ENCODE data around the gene HTR2A. TPM values are rescaled to one million over a fixed set of nuclear protein-coding genes. Genes with fewer than 3 reads are reported as not detected.

Gene HTR2A
- polyA plus RNA-seq, 1 of the 3 experiments (the other 2 are of a cell fraction): 0.33 TPM

- WGBS (ENCODE audit: low lambda C conversion rate): 50% methylated on average over 2 of the region's 2 CpGs
- Histone ChIP-seq H3K9ac (no peak overlapping the region), H3K9me3 (no peaks in the 10 kb centered on the region), H3K4me1 (ENCODE audit: control insufficient read depth in 1 of 2, insufficient read depth in 2 of 2, low read depth in 1 of 2, low read length in 1 of 2) (no peaks in the 10 kb centered on the region; a peak in 2 of 4 replicates), H3K36me3 (replicated peaks in 1 of 2; ENCODE audit: control insufficient read depth in 1 of 2, insufficient read depth in 2 of 2, low read length in 1 of 2) (no peaks in the 10 kb centered on the region), H4K20me1 (ENCODE audit: insufficient read depth) (no peaks in the 10 kb centered on the region), H3F3A (replicated peaks; ENCODE audit: insufficient read depth) (no peaks in the 10 kb centered on the region), H3K4me2 (no peak overlapping the region), H2AFZ (ENCODE audit: low read depth) (no peak overlapping the region), H3K4me3 (ENCODE audit: low read depth in 2 of 2, low read length in 1 of 2) (no peak overlapping the region), H3K27me3 (ENCODE audit: insufficient read depth) (no peaks in the 10 kb centered on the region), H3K9me2 (no peaks in the 10 kb centered on the region), H3K27ac (ENCODE audit: low read depth in 2 of 2, low read length in 1 of 2) (no peak overlapping the region), H3K79me2 (ENCODE audit: insufficient read depth) (no peaks in the 10 kb centered on the region)
- ChIA-PET CTCF (interaction anchor here (1.6 to 5.0 kb wide), 3 partner anchors 15 to 127 kb away, joined by 4 to 30 read pairs (median 4); no protein-coding TSS in a partner anchor), POLR2A (no interaction called here)
- DNase-seq: no peak
- TF ChIP-seq TEAD4 (IDR thresholded peaks at IDR 0.05; ENCODE audit: borderline replicate concordance, insufficient read depth) (no peak), RAD21 (IDR thresholded peaks at IDR 0.05; ENCODE audit: low read length) (no peak), FOXM1 (IDR thresholded peaks at IDR 0.05; ENCODE audit: low read depth) (no peak), SIN3A (IDR thresholded peaks at IDR 0.05; ENCODE audit: borderline replicate concordance, low read depth, low read length) (no peak)
These were observed 50.1 kb downstream of the HTR2A start for GRCh38 chr13:46846726-46847125.

- POLR2A ChIA-PET: no interaction called here
- no peaks in the 10 kb centered on the region for H4K20me1 ChIP-seq (ENCODE audit: insufficient read depth)
- no peak overlapping the region for H3K9ac ChIP-seq
- H3K36me3 ChIP-seq (replicated peaks in 1 of 2; ENCODE audit: control insufficient read depth in 1 of 2, insufficient read depth in 2 of 2, low read length in 1 of 2): no peaks in the 10 kb centered on the region
- no peaks in the 10 kb centered on the region for H3K9me2 ChIP-seq
- H3F3A ChIP-seq (replicated peaks; ENCODE audit: insufficient read depth): no peaks in the 10 kb centered on the region
- H3K27ac ChIP-seq (ENCODE audit: low read depth in 2 of 2, low read length in 1 of 2): no peak overlapping the region
- H3K4me1 ChIP-seq (ENCODE audit: control insufficient read depth in 1 of 2, insufficient read depth in 2 of 2, low read depth in 1 of 2, low read length in 1 of 2): no peaks in the 10 kb centered on the region; a peak in 2 of 4 replicates
- H3K9me3 ChIP-seq: no peaks in the 10 kb centered on the region
- CTCF ChIA-PET: interaction anchor here (0.9 kb wide), 1 partner anchor 14 kb away, joined by 4 read pairs; no protein-coding TSS in a partner anchor
- H3K4me2 ChIP-seq: no peak overlapping the region
- H2AFZ ChIP-seq (ENCODE audit: low read depth): no peak overlapping the region
- WGBS (ENCODE audit: low lambda C conversion rate): 58% methylated on average over 2 of the region's 2 CpGs
- no peak overlapping the region for H3K4me3 ChIP-seq (ENCODE audit: low read depth in 2 of 2, low read length in 1 of 2)
- DNase-seq: no peak
- H3K79me2 ChIP-seq (ENCODE audit: insufficient read depth): no peaks in the 10 kb centered on the region
- H3K27me3 ChIP-seq (ENCODE audit: insufficient read depth): no peaks in the 10 kb centered on the region
- no peak for TF ChIP-seq TEAD4 (IDR thresholded peaks at IDR 0.05; ENCODE audit: borderline replicate concordance, insufficient read depth)
- no peak for TF ChIP-seq TAF1 (IDR thresholded peaks at IDR 0.05; ENCODE audit: borderline replicate concordance, low read depth, low read length)
- TF ChIP-seq PBX3 (IDR thresholded peaks at IDR 0.05): no peak
These were observed 51.7 kb downstream of the HTR2A start for GRCh38 chr13:46845146-46845545.

- Histone ChIP-seq H3K27me3 (ENCODE audit: insufficient read depth) (no peaks in the 10 kb centered on the region), H3K9me2 (no peaks in the 10 kb centered on the region), H3K4me2 (no peak overlapping the region), H3K79me2 (ENCODE audit: insufficient read depth) (no peaks in the 10 kb centered on the region), H3K27ac (ENCODE audit: low read depth in 2 of 2, low read length in 1 of 2) (no peak overlapping the region), H3K9me3 (no peaks in the 10 kb centered on the region), H3K4me1 (ENCODE audit: control insufficient read depth in 1 of 2, insufficient read depth in 2 of 2, low read depth in 1 of 2, low read length in 1 of 2) (no peaks in the 10 kb centered on the region; a peak in 2 of 4 replicates), H3K36me3 (replicated peaks in 1 of 2; ENCODE audit: control insufficient read depth in 1 of 2, insufficient read depth in 2 of 2, low read length in 1 of 2) (no peaks in the 10 kb centered on the region), H4K20me1 (ENCODE audit: insufficient read depth) (no peaks in the 10 kb centered on the region), H3K9ac (no peak overlapping the region), H2AFZ (ENCODE audit: low read depth) (peak overlapping the region; percentile 52; the same call in 1 of the 2 replicates), H3K4me3 (ENCODE audit: low read depth in 2 of 2, low read length in 1 of 2) (no peak overlapping the region), H3F3A (replicated peaks; ENCODE audit: insufficient read depth) (no peaks in the 10 kb centered on the region)
- no peak for DNase-seq
- ChIA-PET CTCF (interaction anchor here (0.7 to 0.9 kb wide), 2 partner anchors 13 to 56 kb away, joined by 3 to 4 read pairs; no protein-coding TSS in a partner anchor), POLR2A (no interaction called here)
- TF ChIP-seq RXRA (IDR thresholded peaks at IDR 0.05; ENCODE audit: borderline replicate concordance, low read depth): no peak
- TF ChIP-seq GATA2 (CRISPR knock-in tag; IDR thresholded peaks at IDR 0.05): no peak
- TF ChIP-seq GABPA (IDR thresholded peaks at IDR 0.05; ENCODE audit: low read depth): no peak
- no peak for TF ChIP-seq NFIC (IDR thresholded peaks at IDR 0.05; ENCODE audit: borderline replicate concordance)
- TF ChIP-seq CHD2 (IDR thresholded peaks at IDR 0.05; ENCODE audit: low read length, partially characterized antibody): no peak
- TF ChIP-seq MEF2A (IDR thresholded peaks at IDR 0.05; ENCODE audit: borderline replicate concordance, low read depth): no peak
- TF ChIP-seq SIN3A (IDR thresholded peaks at IDR 0.05; ENCODE audit: borderline replicate concordance, low read depth, low read length): no peak
- TF ChIP-seq REST (IDR thresholded peaks at IDR 0.05; ENCODE audit: low read depth, low read length): no peak
- TF ChIP-seq TCF12 (IDR thresholded peaks at IDR 0.05): no peak
- TF ChIP-seq EP300 (IDR thresholded peaks at IDR 0.05; ENCODE audit: borderline replicate concordance in 1 of 2, low read depth in 1 of 2, low read length in 1 of 2): no peak
- no peak for TF ChIP-seq CTCF (IDR thresholded peaks at IDR 0.05)
- no peak for TF ChIP-seq YY1 (IDR thresholded peaks at IDR 0.05; ENCODE audit: low read depth)
- 44% methylated on average over 4 of the region's 4 CpGs for WGBS (ENCODE audit: low lambda C conversion rate)
These were observed 52.4 kb downstream of the HTR2A start for GRCh38 chr13:46844431-46844830.
